OCI-LY1 (cell line): ENCODE data around the gene GJA5.

Experiments
- H2AFZ ChIP-seq: fragments of 200-600 bp; sonication (generic), shearing (Covaris generic); 2 replicates; pipeline ENCODE4 v1.6.0; 2014; ENCODE audit warnings: antibody characterized with exemption, mild to moderate bottlenecking, low read length
- H3F3A ChIP-seq: fragments of 200-600 bp; sonication (generic), shearing (Covaris generic); 2 replicates; pipeline ENCODE4 v1.6.0; 2014; ENCODE audit warnings: mild to moderate bottlenecking, antibody characterized with exemption, low read length, moderate library complexity; ENCODE audit not compliant: insufficient read depth
- H3K27ac ChIP-seq: fragments of 200-600 bp; sonication (generic); 2 replicates; pipeline ENCODE4 v1.5.1; 2014; ENCODE audit warnings: low read length, mixed run types, mild to moderate bottlenecking, low read depth; ENCODE audit not compliant: poor library complexity, severe bottlenecking
- H3K27me3 ChIP-seq: fragments of 200-600 bp; sonication (generic); 2 replicates; pipeline ENCODE4 v1.6.0; 2014; ENCODE audit warnings: antibody characterized with exemption, mild to moderate bottlenecking, low read length, moderate library complexity; ENCODE audit not compliant: insufficient read depth
- H3K36me3 ChIP-seq: fragments of 200-600 bp; sonication (generic); 2 replicates; pipeline ENCODE4 v1.6.1; 2014; ENCODE audit warnings: mild to moderate bottlenecking, antibody characterized with exemption, low read length, moderate library complexity, mixed read lengths; ENCODE audit not compliant: insufficient read depth
- H3K4me1 ChIP-seq: fragments of 200-600 bp; sonication (generic); 2 replicates; pipeline ENCODE4 v1.5.1; 2014; ENCODE audit warnings: mild to moderate bottlenecking, low read length, moderate library complexity; ENCODE audit not compliant: insufficient read depth, severe bottlenecking
- H3K4me2 ChIP-seq: fragments of 200-600 bp; sonication (generic), shearing (Covaris generic); 2 replicates; pipeline ENCODE4 v1.6.1; 2014; ENCODE audit warnings: low read length
- H3K4me3 ChIP-seq: fragments of 200-600 bp; sonication (generic); 2 replicates; pipeline ENCODE4 v1.5.1; 2014; ENCODE audit warnings: low read length, low read depth, mild to moderate bottlenecking, mixed read lengths; ENCODE audit not compliant: poor library complexity, severe bottlenecking
- H3K79me2 ChIP-seq: fragments of 200-600 bp; shearing (Covaris generic); 2 replicates; pipeline ENCODE4 v1.6.1; 2016; ENCODE audit warnings: mixed run types, low read length, mixed read lengths; ENCODE audit not compliant: insufficient read depth
- H3K9ac ChIP-seq: fragments of 200-600 bp; sonication (generic), shearing (Covaris generic); 2 replicates; pipeline ENCODE4 v1.6.1; 2014; ENCODE audit warnings: mild to moderate bottlenecking, low read length, mixed read lengths
- H3K9me2 ChIP-seq: fragments of 200-600 bp; sonication (generic), shearing (Covaris generic); 2 replicates; pipeline ENCODE4 v1.6.1; 2014; ENCODE audit warnings: low read depth, mild to moderate bottlenecking, low read length, mixed read lengths
- H3K9me3 ChIP-seq: fragments of 200-600 bp; shearing (Covaris generic); 2 replicates; pipeline ENCODE4 v1.6.1; 2014; ENCODE audit warnings: low read length, mixed read lengths
- H4K20me1 ChIP-seq: fragments of 200-600 bp; sonication (generic), shearing (Covaris generic); 2 replicates; pipeline ENCODE4 v1.6.0; 2016; ENCODE audit warnings: mild to moderate bottlenecking, low read length; ENCODE audit not compliant: insufficient read depth
- CTCF ChIP-seq: fragments of 200-600 bp; sonication (generic), shearing (Covaris generic); IDR thresholded peaks from 2 replicates; pipeline ENCODE4 v1.5.1; 2017; ENCODE audit warnings: mild to moderate bottlenecking, antibody characterized with exemption, low read length, moderate library complexity, mixed read lengths
- EZH2 ChIP-seq: fragments of 200-600 bp; sonication (generic), shearing (Covaris generic); IDR thresholded peaks from 2 replicates; pipeline ENCODE4 v1.8.0; 2017; ENCODE audit warnings: borderline replicate concordance, mixed run types, mild to moderate bottlenecking, antibody characterized with exemption, low read length, moderate library complexity, mixed read lengths

GJA5 gene

GRCh38 chr1:147784941-147785340 lies 24.5 kb upstream of the GJA5 start:
- Histone ChIP-seq H3K27ac (no peak overlapping the region), H3K9ac (no peak overlapping the region), H3K4me1 (no peaks in the 10 kb centered on the region), H2AFZ (no peak overlapping the region), H3K36me3 (no peaks in the 10 kb centered on the region), H3K4me2 (no peak overlapping the region), H4K20me1 (no peaks in the 10 kb centered on the region), H3F3A (no peaks in the 10 kb centered on the region), H3K79me2 (no peaks in the 10 kb centered on the region), H3K27me3 (no peaks in the 10 kb centered on the region), H3K9me3 (no peaks in the 10 kb centered on the region), H3K4me3 (no peak overlapping the region), H3K9me2 (no peaks in the 10 kb centered on the region)
- TF ChIP-seq EZH2: no peak
- no peak for TF ChIP-seq CTCF

GRCh38 chr1:147781056-147781471 lies 20.7 kb upstream of the GJA5 start:
- Histone ChIP-seq H3K9ac (no peak overlapping the region), H3K79me2 (no peaks in the 10 kb centered on the region), H3F3A (no peaks in the 10 kb centered on the region), H3K9me3 (no peaks in the 10 kb centered on the region), H3K4me2 (no peak overlapping the region), H3K27me3 (no peaks in the 10 kb centered on the region), H4K20me1 (no peaks in the 10 kb centered on the region), H3K4me1 (no peaks in the 10 kb centered on the region), H3K4me3 (no peak overlapping the region), H3K27ac (no peak overlapping the region), H3K9me2 (no peaks in the 10 kb centered on the region), H3K36me3 (no peaks in the 10 kb centered on the region), H2AFZ (no peak overlapping the region)
- no peak for TF ChIP-seq CTCF
- no peak for TF ChIP-seq EZH2

GRCh38 chr1:147777694-147778093 lies 17.3 kb upstream of the GJA5 start:
- Histone ChIP-seq H3K9ac (no peak overlapping the region), H2AFZ (no peak overlapping the region), H4K20me1 (no peaks in the 10 kb centered on the region), H3K36me3 (no peaks in the 10 kb centered on the region), H3F3A (no peaks in the 10 kb centered on the region), H3K27me3 (no peaks in the 10 kb centered on the region), H3K4me3 (no peak overlapping the region), H3K4me2 (no peak overlapping the region), H3K79me2 (no peaks in the 10 kb centered on the region), H3K9me2 (no peaks in the 10 kb centered on the region), H3K4me1 (no peaks in the 10 kb centered on the region), H3K27ac (no peak overlapping the region), H3K9me3 (no peaks in the 10 kb centered on the region)
- TF ChIP-seq CTCF: no peak
